GM12865 (cell line): ENCODE data around the gene CCDC169.

Experiments
- DNase-seq: peaks from one replicate; pipeline ENCODE4 v3.0.0; 2010; ENCODE audit warnings: low read depth
- H3K4me3 ChIP-seq: 2 replicates; pipeline ENCODE4 v1.5.1; 2011; ENCODE audit warnings: mild to moderate bottlenecking, low read depth, low read length, control low read depth
- TF ChIP-seq, protein P1 (sequence below): IDR thresholded peaks from 2 replicates; pipeline ENCODE4 v1.5.1; 2011; ENCODE audit warnings: low read length, control low read depth, low read depth, inconsistent platforms; ENCODE audit not compliant: insufficient read depth; ENCODE audit errors: missing control alignments

The CCDC169 gene

DNA sequence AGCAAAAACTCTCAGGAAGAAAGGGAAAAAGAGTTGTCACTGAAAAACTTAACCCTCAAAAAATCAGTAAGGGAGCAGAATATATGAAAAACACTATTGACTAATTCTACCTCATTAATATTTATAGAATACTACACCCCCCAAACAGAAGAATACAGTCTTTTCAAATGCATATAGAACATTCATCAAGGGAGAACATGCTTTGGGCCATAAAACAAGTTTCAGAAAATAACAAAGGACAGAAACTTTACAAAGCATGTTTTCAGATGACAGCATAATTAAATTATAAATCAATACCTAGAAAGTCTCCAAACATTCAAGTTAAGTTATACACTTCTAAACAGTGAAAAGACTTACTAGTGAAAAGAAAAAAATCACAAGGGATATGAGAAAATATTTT is 113.7 kb downstream of the CCDC169 start:
- no peak for DNase-seq
- no peak overlapping the region for H3K4me3 ChIP-seq
- TF ChIP-seq, protein P1, sequence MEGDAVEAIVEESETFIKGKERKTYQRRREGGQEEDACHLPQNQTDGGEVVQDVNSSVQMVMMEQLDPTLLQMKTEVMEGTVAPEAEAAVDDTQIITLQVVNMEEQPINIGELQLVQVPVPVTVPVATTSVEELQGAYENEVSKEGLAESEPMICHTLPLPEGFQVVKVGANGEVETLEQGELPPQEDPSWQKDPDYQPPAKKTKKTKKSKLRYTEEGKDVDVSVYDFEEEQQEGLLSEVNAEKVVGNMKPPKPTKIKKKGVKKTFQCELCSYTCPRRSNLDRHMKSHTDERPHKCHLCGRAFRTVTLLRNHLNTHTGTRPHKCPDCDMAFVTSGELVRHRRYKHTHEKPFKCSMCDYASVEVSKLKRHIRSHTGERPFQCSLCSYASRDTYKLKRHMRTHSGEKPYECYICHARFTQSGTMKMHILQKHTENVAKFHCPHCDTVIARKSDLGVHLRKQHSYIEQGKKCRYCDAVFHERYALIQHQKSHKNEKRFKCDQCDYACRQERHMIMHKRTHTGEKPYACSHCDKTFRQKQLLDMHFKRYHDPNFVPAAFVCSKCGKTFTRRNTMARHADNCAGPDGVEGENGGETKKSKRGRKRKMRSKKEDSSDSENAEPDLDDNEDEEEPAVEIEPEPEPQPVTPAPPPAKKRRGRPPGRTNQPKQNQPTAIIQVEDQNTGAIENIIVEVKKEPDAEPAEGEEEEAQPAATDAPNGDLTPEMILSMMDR, result no peak
